Measurements from ENCODE around the gene TRIM15. TPM values are rescaled to one million over a fixed set of nuclear protein-coding genes. Genes with fewer than 3 reads are reported as not detected.

TRIM15 gene
- total and polyA plus RNA-seq, 2 donors from 2014 or later = 2.2 to 7.1 TPM

GRCh38 chr6:30213957-30214656 is 50.8 kb downstream of the TRIM15 start:
- H3K27me3 ChIP-seq (ENCODE audit: control insufficient read depth, insufficient read depth, low read length) = no peaks in the 10 kb centered on the region
- intact Hi-C loops (cut with DNase I) = no loop called here
- TF ChIP-seq CTCF (IDR thresholded peaks at IDR 0.05; ENCODE audit: borderline replicate concordance, extremely low read depth, insufficient read depth) = peak; percentile 0
- H3K9ac ChIP-seq (ENCODE audit: low read length in 3 of 3) = peak overlapping the region; percentile 91 to 99 (median 94)
- FAIRE-seq (no peak), DNase-seq (peak; percentile 70 to 96 (median 83))
- H3K27ac ChIP-seq (ENCODE audit: low read depth in 2 of 2, low read length in 2 of 2) = peak overlapping the region; percentile 98 to 99
- peaks cover 3 to 16% (median 10%) of the 10 kb centered on the region in 3 donors for H3K4me1 ChIP-seq (ENCODE audit: control insufficient read depth in 2 of 3, insufficient read depth in 2 of 3, low read depth in 1 of 3, low read length in 3 of 3)
- no peaks in the 10 kb centered on the region for H3K9me3 ChIP-seq (ENCODE audit: control insufficient read depth in 2 of 3, insufficient read depth in 1 of 3, low read length in 3 of 3)
- peak overlapping the region; percentile 87 to 98 (median 88) for H3K4me3 ChIP-seq (ENCODE audit: low read length in 3 of 3)
- no peaks in the 10 kb centered on the region for H3K36me3 ChIP-seq (ENCODE audit: control insufficient read depth in 2 of 3, insufficient read depth in 3 of 3, low read length in 3 of 3)

- H3K9me3 ChIP-seq (ENCODE audit: control insufficient read depth in 2 of 3, insufficient read depth in 1 of 3, low read length in 3 of 3) = no peaks in the 10 kb centered on the region
- no peak for TF ChIP-seq CTCF (IDR thresholded peaks at IDR 0.05; ENCODE audit: borderline replicate concordance, extremely low read depth, insufficient read depth)
- peak overlapping the region; percentile 61 to 99 (median 65) for H3K9ac ChIP-seq (ENCODE audit: low read length in 3 of 3)
- no peaks in the 10 kb centered on the region for H3K36me3 ChIP-seq (ENCODE audit: control insufficient read depth in 2 of 3, insufficient read depth in 3 of 3, low read length in 3 of 3)
- H3K27me3 ChIP-seq (ENCODE audit: control insufficient read depth, insufficient read depth, low read length) = no peaks in the 10 kb centered on the region
- FAIRE-seq (no peak), DNase-seq (peak in 1 of 5 donors; percentile 76)
- intact Hi-C loops (cut with DNase I) = no loop called here
- peak overlapping the region in 2 of 3 donors; percentile 87 to 98 for H3K4me3 ChIP-seq (ENCODE audit: low read length in 3 of 3)
- H3K4me1 ChIP-seq (ENCODE audit: control insufficient read depth in 2 of 3, insufficient read depth in 2 of 3, low read depth in 1 of 3, low read length in 3 of 3) = peaks cover 3 to 12% (median 9%) of the 10 kb centered on the region in 3 donors
- peak overlapping the region; percentile 98 to 99 for H3K27ac ChIP-seq (ENCODE audit: low read depth in 2 of 2, low read length in 2 of 2)
Measured at GRCh38 chr6:30214657-30214982, 51.3 kb downstream of the TRIM15 start.

GRCh38 chr6:30216096-30216495 is 52.8 kb downstream of the TRIM15 start:
- no peaks in the 10 kb centered on the region for H3K36me3 ChIP-seq (ENCODE audit: control insufficient read depth in 2 of 3, insufficient read depth in 3 of 3, low read length in 3 of 3)
- H3K4me1 ChIP-seq (ENCODE audit: control insufficient read depth in 2 of 3, insufficient read depth in 2 of 3, low read depth in 1 of 3, low read length in 3 of 3) = peaks cover 0 to 8% (median 3%) of the 10 kb centered on the region in 3 donors
- H3K27ac ChIP-seq (ENCODE audit: low read depth in 2 of 2, low read length in 2 of 2) = no peak overlapping the region
- FAIRE-seq (no peak), DNase-seq (no peak)
- H3K4me3 ChIP-seq (ENCODE audit: low read length in 3 of 3) = no peak overlapping the region
- H3K9ac ChIP-seq (ENCODE audit: low read length in 3 of 3) = no peak overlapping the region
- H3K27me3 ChIP-seq (ENCODE audit: control insufficient read depth, insufficient read depth, low read length) = no peaks in the 10 kb centered on the region
- TF ChIP-seq CTCF (IDR thresholded peaks at IDR 0.05; ENCODE audit: borderline replicate concordance, extremely low read depth, insufficient read depth) = no peak
- intact Hi-C loops (cut with DNase I) = no loop called here
- no peaks in the 10 kb centered on the region for H3K9me3 ChIP-seq (ENCODE audit: control insufficient read depth in 2 of 3, insufficient read depth in 1 of 3, low read length in 3 of 3)

Data from kidney (tissue), 14 donors.